ENCODE data around the gene KIF7. TPM values are rescaled to one million over a fixed set of nuclear protein-coding genes. Genes with fewer than 3 reads are reported as not detected.

The KIF7 gene
- total RNA-seq, 1 donor from 2014 or later = 4.3 TPM

DNA sequence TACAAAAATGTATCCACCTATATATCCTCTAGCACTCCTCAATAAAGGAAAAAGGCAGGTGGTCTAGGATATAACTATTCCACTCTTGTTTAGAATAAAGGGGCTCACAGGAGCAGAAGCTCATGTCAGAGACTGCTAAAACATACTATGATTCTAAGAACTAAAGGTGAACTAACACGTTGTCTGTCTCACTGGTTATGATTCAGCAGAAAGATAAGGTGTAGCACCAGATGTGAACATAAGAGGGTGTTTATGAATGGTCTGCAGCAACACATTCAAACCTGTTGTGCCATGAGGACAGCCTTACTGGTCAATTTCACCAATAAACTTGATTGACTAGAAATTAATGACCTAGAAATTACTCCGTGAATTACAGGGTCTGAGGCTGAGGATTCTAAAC, 30.7 kb upstream of the KIF7 start:
- Histone ChIP-seq H3K4me1 (no peaks in the 10 kb centered on the region), H3K9me3 (ENCODE audit: low read depth) (no peaks in the 10 kb centered on the region), H3K79me2 (ENCODE audit: low read depth) (no peaks in the 10 kb centered on the region), H3K4me2 (no peak overlapping the region), H3K9ac (no peak overlapping the region), H3K27ac (no peak overlapping the region), H3K36me3 (no peaks in the 10 kb centered on the region), H3F3A (ENCODE audit: low read depth) (no peaks in the 10 kb centered on the region), H2AFZ (replicated peaks) (no peak overlapping the region), H4K20me1 (ENCODE audit: low read depth) (no peaks in the 10 kb centered on the region), H3K4me3 (no peak overlapping the region), H3K27me3 (peaks cover 16% of the 10 kb centered on the region)
- Mint-ChIP-seq H3K27ac (no peak overlapping the region), H3K27me3 (ENCODE audit: insufficient read depth, low read depth) (peaks cover 4% of the 10 kb centered on the region), H3K9me3 (peaks cover 2% of the 10 kb centered on the region), H3K4me3 (no peak overlapping the region), H3K36me3 (peaks cover under 1% of the 10 kb centered on the region), H3K4me1 (peaks cover 6% of the 10 kb centered on the region)
- no peak for DNase-seq (ENCODE audit: low spot score)
- no peak for TF ChIP-seq EZH2 (IDR thresholded peaks at IDR 0.05)
- TF ChIP-seq, protein P1, sequence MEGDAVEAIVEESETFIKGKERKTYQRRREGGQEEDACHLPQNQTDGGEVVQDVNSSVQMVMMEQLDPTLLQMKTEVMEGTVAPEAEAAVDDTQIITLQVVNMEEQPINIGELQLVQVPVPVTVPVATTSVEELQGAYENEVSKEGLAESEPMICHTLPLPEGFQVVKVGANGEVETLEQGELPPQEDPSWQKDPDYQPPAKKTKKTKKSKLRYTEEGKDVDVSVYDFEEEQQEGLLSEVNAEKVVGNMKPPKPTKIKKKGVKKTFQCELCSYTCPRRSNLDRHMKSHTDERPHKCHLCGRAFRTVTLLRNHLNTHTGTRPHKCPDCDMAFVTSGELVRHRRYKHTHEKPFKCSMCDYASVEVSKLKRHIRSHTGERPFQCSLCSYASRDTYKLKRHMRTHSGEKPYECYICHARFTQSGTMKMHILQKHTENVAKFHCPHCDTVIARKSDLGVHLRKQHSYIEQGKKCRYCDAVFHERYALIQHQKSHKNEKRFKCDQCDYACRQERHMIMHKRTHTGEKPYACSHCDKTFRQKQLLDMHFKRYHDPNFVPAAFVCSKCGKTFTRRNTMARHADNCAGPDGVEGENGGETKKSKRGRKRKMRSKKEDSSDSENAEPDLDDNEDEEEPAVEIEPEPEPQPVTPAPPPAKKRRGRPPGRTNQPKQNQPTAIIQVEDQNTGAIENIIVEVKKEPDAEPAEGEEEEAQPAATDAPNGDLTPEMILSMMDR (IDR thresholded peaks at IDR 0.05) = no peak
- TF ChIP-seq EZH2phosphoT487 (IDR thresholded peaks at IDR 0.05) = no peak

DNA sequence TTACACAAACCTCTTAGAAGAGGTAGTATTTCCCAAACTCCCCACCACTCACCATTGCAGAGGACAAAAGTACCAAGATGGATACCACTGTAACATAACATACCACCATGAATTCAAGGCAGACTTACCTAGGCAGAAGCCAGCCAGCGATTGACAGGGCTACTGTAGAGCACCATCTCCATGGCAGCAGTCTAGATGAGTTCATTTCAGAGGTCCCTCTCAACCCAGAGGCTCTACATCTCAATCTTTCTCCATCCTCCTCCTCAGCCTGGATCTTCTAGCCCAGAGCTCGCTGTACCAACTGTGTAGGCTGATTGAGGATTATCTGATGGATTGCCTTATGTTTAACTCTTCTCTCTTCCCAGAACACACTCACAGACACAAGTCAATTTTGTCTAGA, 25.9 kb upstream of the KIF7 start:
- no peak for DNase-seq (ENCODE audit: low spot score)
- H3F3A ChIP-seq (ENCODE audit: low read depth) = no peaks in the 10 kb centered on the region
- no peaks in the 10 kb centered on the region for H4K20me1 ChIP-seq (ENCODE audit: low read depth)
- H3K4me3 ChIP-seq = no peak overlapping the region
- no peak overlapping the region for H3K4me3 Mint-ChIP-seq
- no peaks in the 10 kb centered on the region for H3K9me3 ChIP-seq (ENCODE audit: low read depth)
- no peaks in the 10 kb centered on the region for H3K36me3 ChIP-seq
- TF ChIP-seq EZH2phosphoT487 (IDR thresholded peaks at IDR 0.05) (no peak), EZH2 (IDR thresholded peaks at IDR 0.05) (no peak)
- TF ChIP-seq, protein P1 (IDR thresholded peaks at IDR 0.05) = no peak
- H3K9me3 Mint-ChIP-seq = no peaks in the 10 kb centered on the region
- peaks cover 4% of the 10 kb centered on the region for H3K27me3 Mint-ChIP-seq (ENCODE audit: insufficient read depth, low read depth)
- H3K27me3 ChIP-seq = no peaks in the 10 kb centered on the region
- no peak overlapping the region for H3K9ac ChIP-seq
- no peaks in the 10 kb centered on the region for H3K79me2 ChIP-seq (ENCODE audit: low read depth)
- H3K4me1 ChIP-seq = no peaks in the 10 kb centered on the region
- no peak overlapping the region for H3K4me2 ChIP-seq
- no peak overlapping the region for H3K27ac Mint-ChIP-seq
- H2AFZ ChIP-seq (replicated peaks) = no peak overlapping the region
- no peaks in the 10 kb centered on the region for H3K36me3 Mint-ChIP-seq
- H3K27ac ChIP-seq = no peak overlapping the region
- H3K4me1 Mint-ChIP-seq = peaks cover 11% of the 10 kb centered on the region

DNA sequence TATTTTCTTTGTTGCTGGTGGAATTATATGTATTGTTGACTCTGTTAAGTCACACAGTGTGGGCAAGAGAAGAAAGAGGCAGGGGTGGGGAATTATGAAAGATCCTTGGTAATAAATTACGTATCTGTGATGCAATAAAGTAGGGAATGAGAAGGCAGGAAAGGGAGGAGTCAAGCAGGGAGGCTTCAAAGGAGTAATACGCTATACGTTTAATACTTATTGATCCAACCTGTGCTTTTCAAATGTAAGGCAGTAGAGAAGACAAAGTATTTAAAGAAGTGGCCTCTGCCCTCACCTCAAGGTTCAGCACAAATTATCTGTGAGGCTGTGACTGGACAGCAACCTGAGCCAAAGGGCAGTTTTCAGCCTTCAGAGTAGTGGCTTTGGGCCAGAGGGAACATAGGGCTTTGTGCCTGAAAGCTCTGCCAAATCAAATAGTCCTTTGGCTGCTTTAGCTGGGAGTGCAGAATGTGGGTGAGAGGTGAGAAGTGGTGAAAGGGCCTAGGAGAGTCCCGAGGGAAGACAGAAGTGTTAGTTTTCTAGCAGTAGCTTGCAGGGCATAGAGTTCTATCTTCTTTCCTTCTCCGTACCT, 25.1 kb upstream of the KIF7 start:
- Histone ChIP-seq H3K36me3 (no peaks in the 10 kb centered on the region), H3K9me3 (ENCODE audit: low read depth) (no peaks in the 10 kb centered on the region), H2AFZ (replicated peaks) (no peak overlapping the region), H3K4me2 (no peak overlapping the region), H3K4me1 (no peaks in the 10 kb centered on the region), H3K4me3 (no peak overlapping the region), H3K27me3 (no peaks in the 10 kb centered on the region), H3K9ac (no peak overlapping the region), H3K27ac (no peak overlapping the region), H4K20me1 (ENCODE audit: low read depth) (no peaks in the 10 kb centered on the region), H3F3A (ENCODE audit: low read depth) (no peaks in the 10 kb centered on the region), H3K79me2 (ENCODE audit: low read depth) (no peaks in the 10 kb centered on the region)
- H3K9me3 Mint-ChIP-seq = no peaks in the 10 kb centered on the region
- no peak for DNase-seq (ENCODE audit: low spot score)
- H3K4me3 Mint-ChIP-seq = no peak overlapping the region
- TF ChIP-seq EZH2phosphoT487 (IDR thresholded peaks at IDR 0.05) = no peak
- TF ChIP-seq EZH2 (IDR thresholded peaks at IDR 0.05) = no peak
- TF ChIP-seq, protein P1 (IDR thresholded peaks at IDR 0.05) = no peak
- no peak overlapping the region for H3K27ac Mint-ChIP-seq
- no peaks in the 10 kb centered on the region for H3K36me3 Mint-ChIP-seq
- H3K4me1 Mint-ChIP-seq = peaks cover 11% of the 10 kb centered on the region
- peaks cover 3% of the 10 kb centered on the region for H3K27me3 Mint-ChIP-seq (ENCODE audit: insufficient read depth, low read depth)
